Mucosa of descending colon (tissue), 3 donors: ENCODE measurements around the gene POLR1A. TPM values are rescaled to one million over a fixed set of nuclear protein-coding genes. Genes with fewer than 3 reads are reported as not detected.

ENCODE experiments used
- ATAC-seq: fragments of 200-7000 bp; cut with Tn5 transposase; one replicate; pipeline ENCODE4 v1.9.1; 2020; ENCODE audit warnings: mild to moderate bottlenecking, moderate library complexity
- DNase-seq, 3 donors: peaks; one replicate each; pipeline ENCODE4 v3.0.0-alpha.2; 2020
- H3K36me3 ChIP-seq: fragments of 200-600 bp; one replicate; pipeline ENCODE4 v1.8.0; 2021; ENCODE audit warnings: low read depth, mild to moderate bottlenecking
- H3K4me1 ChIP-seq: fragments of 200-600 bp; one replicate; pipeline ENCODE4 v1.8.0; 2021; ENCODE audit warnings: low read depth, mild to moderate bottlenecking
- H3K4me3 ChIP-seq: fragments of 200-600 bp; one replicate; pipeline ENCODE4 v1.8.0; 2021; ENCODE audit warnings: mild to moderate bottlenecking
- H3K9me3 ChIP-seq: fragments of 200-600 bp; one replicate; pipeline ENCODE4 v1.8.0; 2021; ENCODE audit warnings: mild to moderate bottlenecking
- CTCF ChIP-seq: fragments of 200-600 bp; IDR thresholded peaks from one replicate; pipeline ENCODE4 v1.8.0; 2022; ENCODE audit warnings: antibody characterized with exemption, mild to moderate bottlenecking
- intact Hi-C, 2 donors: fragments of 100-400 bp; cut with DNase I in 1 of 2; cut with micrococcal nuclease in 1 of 2; formaldehyde crosslinking; loops; one replicate each; pipeline versions ENCODE4 v1.11.0 to v1.11.1; 2022; cut with DNase I, micrococcal nuclease
- total RNA-seq, 3 donors: library from RNA; stranded (reverse); fragmentation: NEBNext Ultra II Directional in 2 of 3; extraction: Animal tissue kit (Norgen Biotek cat#: 25700) in 2 of 3; gene quantifications; one replicate each; pipeline versions ENCODE4 v1.2.1 to v1.2.4, GENCODE V29; 2021 to 2023
- donor health status: DM: no; HTN: no; CAD: no; lungs with moderate emphysema.
- donor health status: DM: no; HTN: no; CAD: no.
- donor health status: DM: no; HTN: yes; CAD: no.

The POLR1A gene
- total RNA-seq, 3 donors from 2014 or later, result 22.8 to 29.3 (median 24.3) TPM

DNA sequence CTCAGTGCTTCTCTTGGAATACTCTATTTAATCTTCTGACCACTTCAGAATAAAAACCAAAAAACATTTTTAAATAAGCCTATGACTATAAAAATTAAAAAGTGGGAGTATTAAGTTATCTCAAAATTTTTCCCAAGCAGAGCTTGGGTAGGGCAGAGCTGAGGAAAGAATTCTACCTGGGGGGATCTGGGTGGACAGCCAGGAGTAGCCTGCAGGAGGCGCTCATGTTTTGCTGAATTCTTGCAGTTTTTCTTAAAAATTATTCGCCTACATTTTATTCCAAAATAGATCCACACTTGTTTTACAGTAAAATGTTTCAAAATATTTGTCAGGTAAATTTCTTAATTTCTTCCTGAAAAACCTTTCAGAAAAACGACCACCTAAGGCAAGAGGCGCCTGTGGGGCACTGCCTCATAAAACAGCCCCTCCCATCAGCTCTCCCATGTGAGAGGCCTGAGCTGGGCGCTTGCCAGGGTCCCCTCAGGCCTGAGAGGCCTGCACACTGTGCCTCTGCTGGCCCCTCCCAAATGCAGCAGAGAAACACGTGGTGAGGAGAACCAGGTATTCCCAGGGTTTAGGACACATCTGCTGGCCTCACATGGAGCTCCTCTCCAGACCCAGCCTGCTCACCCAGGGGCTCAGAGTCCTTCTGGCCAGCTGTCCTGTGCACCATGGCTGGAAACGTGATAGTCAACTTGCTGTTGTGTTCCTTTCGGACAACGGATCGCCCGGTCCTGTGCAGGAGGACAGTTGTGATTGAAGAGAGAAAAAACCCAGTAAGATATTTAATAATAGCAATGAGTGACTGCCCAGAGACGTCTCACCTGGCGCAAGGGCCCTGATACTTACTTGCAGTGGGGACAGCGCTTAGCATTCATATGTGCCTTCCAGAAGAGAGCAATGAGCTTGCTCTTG, 17.5 kb downstream of the POLR1A start:
- ATAC-seq, result no peak
- intact Hi-C loops, result no loop called here
- H3K36me3 ChIP-seq, result no peaks in the 10 kb centered on the region
- H3K9me3 ChIP-seq, result no peaks in the 10 kb centered on the region
- TF ChIP-seq CTCF, result no peak
- H3K4me1 ChIP-seq, result no peaks in the 10 kb centered on the region
- no peak overlapping the region for H3K4me3 ChIP-seq
- no peak for DNase-seq

- Histone ChIP-seq H3K4me1 (peaks cover 9% of the 10 kb centered on the region), H3K36me3 (no peaks in the 10 kb centered on the region), H3K4me3 (no peak overlapping the region), H3K9me3 (no peaks in the 10 kb centered on the region)
- ATAC-seq, result no peak
- DNase-seq, result no peak
- intact Hi-C loops, result no loop called here
- TF ChIP-seq CTCF, result no peak
Observed at GRCh38 chr2:86082756-86083155, 22.9 kb downstream of the POLR1A start.

- no peak for TF ChIP-seq CTCF
- Histone ChIP-seq H3K4me3 (no peak overlapping the region), H3K9me3 (no peaks in the 10 kb centered on the region), H3K4me1 (peaks cover 9% of the 10 kb centered on the region), H3K36me3 (no peaks in the 10 kb centered on the region)
- intact Hi-C loops, result no loop called here
- no peak for DNase-seq
- ATAC-seq, result no peak
Observed at GRCh38 chr2:86081724-86082123, 24.0 kb downstream of the POLR1A start.

GRCh38 chr2:86079981-86080911, 25.4 kb downstream of the POLR1A start:
- intact Hi-C loops, result loop anchor here (2.0 to 5.0 kb wide), 2 partner anchors 253 kb away; no protein-coding TSS in a partner anchor
- no peaks in the 10 kb centered on the region for H3K9me3 ChIP-seq
- no peaks in the 10 kb centered on the region for H3K36me3 ChIP-seq
- H3K4me3 ChIP-seq, result no peak overlapping the region
- TF ChIP-seq CTCF, result peak; percentile 69
- peaks cover 9% of the 10 kb centered on the region for H3K4me1 ChIP-seq
- ATAC-seq (peak; percentile 96), DNase-seq (peak; percentile 87 to 93 (median 92))

DNA sequence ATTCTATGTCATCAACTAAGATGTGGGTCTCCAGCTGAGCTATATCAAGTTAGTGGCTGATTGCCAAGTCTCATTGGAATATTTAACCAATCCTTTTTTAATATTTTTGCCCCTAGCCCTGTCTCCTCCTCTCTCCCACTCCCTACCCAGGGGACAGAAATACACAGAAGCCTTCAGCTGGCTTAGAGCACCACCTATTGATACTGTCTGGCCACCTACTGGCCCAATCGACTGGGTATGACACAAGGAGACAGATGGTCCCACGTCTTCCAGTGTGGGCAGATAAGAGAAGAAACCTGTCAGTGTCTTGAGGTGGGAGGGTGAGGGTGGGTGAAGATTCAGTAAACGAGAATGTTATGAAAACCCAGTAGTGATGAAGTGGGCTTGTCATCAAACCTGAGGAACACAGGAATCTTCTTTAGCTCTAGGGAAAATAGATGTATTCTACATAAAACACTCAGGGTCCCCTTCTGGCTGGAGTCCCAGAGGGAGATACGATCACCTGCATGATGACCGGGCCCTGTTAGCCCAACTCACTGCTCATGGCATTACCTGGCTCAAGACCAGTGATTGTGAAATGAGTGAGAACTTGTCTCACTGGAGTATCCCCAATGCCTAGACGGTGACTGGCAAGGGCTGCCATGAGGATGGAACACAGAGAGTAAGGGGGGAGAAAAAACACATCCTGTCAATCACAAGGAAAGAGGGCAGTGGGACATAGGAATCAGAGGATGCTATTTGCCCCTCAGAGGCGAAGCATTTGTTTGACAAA, 26.7 kb downstream of the POLR1A start:
- peak in 1 of 3 donors; percentile 50 for DNase-seq

More for the DNA sequence above, 26.7 kb downstream of the POLR1A start:
- Histone ChIP-seq H3K9me3 (no peaks in the 10 kb centered on the region), H3K4me3 (no peak overlapping the region), H3K4me1 (peaks cover 9% of the 10 kb centered on the region), H3K36me3 (no peaks in the 10 kb centered on the region)
- intact Hi-C loops, result loop anchor here (2.0 to 5.0 kb wide), 2 partner anchors 252 kb away; no protein-coding TSS in a partner anchor
- ATAC-seq, result no peak
- TF ChIP-seq CTCF, result no peak
